ENCODE measurements around the gene GPR62.
"Not testable (repeated sequence)": the region's sequence is repeated elsewhere in the genome, so short reads cannot be mapped to it uniquely, and the experiment has no call there.

GPR62 gene, protein sequence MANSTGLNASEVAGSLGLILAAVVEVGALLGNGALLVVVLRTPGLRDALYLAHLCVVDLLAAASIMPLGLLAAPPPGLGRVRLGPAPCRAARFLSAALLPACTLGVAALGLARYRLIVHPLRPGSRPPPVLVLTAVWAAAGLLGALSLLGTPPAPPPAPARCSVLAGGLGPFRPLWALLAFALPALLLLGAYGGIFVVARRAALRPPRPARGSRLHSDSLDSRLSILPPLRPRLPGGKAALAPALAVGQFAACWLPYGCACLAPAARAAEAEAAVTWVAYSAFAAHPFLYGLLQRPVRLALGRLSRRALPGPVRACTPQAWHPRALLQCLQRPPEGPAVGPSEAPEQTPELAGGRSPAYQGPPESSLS

GRCh38 chr3:51955175-51955892 lies at the start of gene GPR62:
Gene GPR62, plus strand, starts transcription at chr3:51955381. Its CDS starts 272 bp downstream, at chr3:51955653.
- DNase-seq (ENCODE audit: low read depth in 2 of 2) = no peak

DNA sequence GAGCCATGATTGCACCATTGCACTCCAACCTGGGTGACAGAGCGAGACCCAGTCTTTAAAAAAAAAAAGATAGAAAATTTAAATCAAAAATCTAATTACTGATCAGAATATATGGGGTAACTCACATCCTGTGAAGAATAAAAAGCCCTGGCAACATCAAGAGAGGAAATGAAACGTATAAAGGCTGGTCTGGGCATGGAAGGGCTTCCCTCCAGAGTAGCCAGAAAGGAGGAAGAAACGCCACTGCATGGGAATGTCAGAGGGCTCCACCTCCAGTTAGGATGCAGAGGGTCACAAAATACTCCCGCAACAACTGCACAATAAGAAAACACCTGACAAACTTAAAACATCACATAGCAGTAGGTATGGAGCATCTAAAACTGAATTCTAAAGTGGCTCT lies 47.2 kb upstream of the GPR62 start:
- no peak for DNase-seq (ENCODE audit: low read depth in 2 of 2)

GRCh38 chr3:51916418-51916817 lies 38.8 kb upstream of the GPR62 start:
- no peak for DNase-seq (ENCODE audit: low read depth in 2 of 2)

GRCh38 chr3:51921081-51921578 lies 34.1 kb upstream of the GPR62 start:
- DNase-seq (ENCODE audit: low read depth in 2 of 2) = no peak

- no peak for DNase-seq (ENCODE audit: low read depth in 2 of 2)
Measured at GRCh38 chr3:51927061-51927977, 27.9 kb upstream of the GPR62 start.

DNA sequence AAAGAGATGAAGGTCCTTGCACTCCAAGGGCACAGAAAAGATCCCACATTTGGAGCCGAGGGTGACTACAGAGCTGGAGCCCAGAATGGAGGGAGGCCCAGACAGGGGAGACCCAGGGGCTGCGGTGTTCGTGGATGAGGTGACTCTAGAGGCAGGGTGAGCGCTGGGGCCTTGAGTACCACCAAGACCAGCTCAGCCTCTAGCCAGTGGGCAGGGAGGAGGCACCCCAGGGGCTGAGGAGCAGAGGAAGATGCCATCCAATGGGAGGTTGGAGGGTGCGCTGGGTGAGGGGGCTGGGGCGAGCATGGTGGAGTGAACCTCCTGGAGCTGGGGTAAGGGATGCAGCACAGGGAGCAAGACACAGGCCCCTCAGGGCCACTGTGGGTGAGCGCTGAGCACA lies 26.7 kb upstream of the GPR62 start:
- no peak for DNase-seq (ENCODE audit: low read depth in 2 of 2)

- not testable (repeated sequence) for DNase-seq (ENCODE audit: low read depth in 2 of 2)
Measured at GRCh38 chr3:51928981-51929380, 26.2 kb upstream of the GPR62 start.

GRCh38 chr3:51929420-51930003 lies 25.7 kb upstream of the GPR62 start:
- DNase-seq (ENCODE audit: low read depth in 2 of 2) = no peak

- DNase-seq (ENCODE audit: low read depth in 2 of 2) = no peak
Measured at GRCh38 chr3:51930439-51930838, 24.7 kb upstream of the GPR62 start.

GRCh38 chr3:51931756-51932155 lies 23.4 kb upstream of the GPR62 start:
- DNase-seq (ENCODE audit: low read depth in 2 of 2) = no peak

- DNase-seq (ENCODE audit: low read depth in 2 of 2) = no peak
Measured at GRCh38 chr3:51932471-51933370, 22.5 kb upstream of the GPR62 start.

DNA sequence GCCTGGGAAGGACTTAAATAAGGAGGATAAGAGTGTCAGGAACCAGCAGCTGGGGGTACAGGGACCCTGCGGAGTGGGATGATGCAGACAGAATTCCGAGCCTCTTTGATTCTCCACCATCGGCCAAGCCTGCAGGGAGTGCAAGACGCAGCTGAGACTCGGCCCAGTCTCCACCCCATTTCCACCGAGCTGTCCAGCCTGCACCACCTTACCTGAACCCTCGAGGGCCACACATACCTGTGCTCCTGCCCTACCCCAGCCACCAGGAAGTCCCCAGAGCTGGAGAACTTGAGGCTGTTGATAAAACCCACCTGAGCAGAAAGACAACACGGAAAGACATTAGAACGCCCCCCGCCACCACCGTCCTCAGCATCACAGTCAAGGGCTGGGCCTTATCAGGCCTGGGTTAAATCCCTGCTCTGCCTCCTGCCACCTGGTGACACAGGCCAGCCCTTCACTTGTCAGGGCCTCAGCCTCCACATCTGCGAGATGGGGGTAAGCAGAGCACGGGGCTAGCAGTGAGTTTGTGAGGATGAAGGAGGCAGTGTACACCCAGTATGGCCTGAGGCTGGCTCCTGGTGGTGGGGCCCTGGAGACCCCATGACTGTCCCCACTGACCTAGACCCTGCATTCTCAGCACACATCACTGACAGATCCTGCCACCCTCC lies 21.6 kb upstream of the GPR62 start:
- DNase-seq (ENCODE audit: low read depth in 2 of 2) = no peak

DNA sequence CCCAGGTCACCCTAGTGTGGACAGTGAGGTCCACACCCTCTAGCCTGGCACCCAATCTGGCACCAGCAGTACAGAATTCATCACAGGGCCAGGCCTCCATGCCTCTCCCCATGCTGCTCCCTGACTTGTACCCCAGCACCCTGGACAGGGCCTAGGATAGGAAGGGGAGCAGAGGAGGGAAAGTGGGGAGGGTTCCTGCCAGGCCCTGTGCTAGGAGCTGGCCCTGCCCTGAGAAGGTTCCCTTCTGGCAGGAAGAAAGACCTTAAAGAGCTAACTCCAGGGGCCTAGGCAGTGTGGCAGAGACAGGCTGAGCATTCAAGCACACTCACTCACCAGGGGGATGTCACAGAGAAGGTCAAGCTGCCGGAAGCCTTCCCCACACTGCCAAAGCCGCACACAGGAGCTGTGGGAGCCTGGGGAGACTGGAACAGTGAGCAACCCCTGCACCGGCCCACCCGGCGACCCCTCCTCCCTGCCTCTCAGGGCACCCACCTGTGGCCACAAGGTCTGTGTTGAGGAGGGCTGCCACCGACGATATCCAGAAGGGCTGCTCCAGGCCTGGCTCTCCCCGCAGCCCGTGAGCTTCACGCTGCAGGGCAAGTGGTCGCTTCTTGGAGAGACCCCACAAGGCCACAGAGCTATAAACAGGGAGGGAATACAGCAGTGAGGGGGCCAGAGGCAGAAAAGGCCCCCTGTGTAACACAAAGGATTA lies 20.9 kb upstream of the GPR62 start:
- DNase-seq (ENCODE audit: low read depth in 2 of 2) = no peak

DNA sequence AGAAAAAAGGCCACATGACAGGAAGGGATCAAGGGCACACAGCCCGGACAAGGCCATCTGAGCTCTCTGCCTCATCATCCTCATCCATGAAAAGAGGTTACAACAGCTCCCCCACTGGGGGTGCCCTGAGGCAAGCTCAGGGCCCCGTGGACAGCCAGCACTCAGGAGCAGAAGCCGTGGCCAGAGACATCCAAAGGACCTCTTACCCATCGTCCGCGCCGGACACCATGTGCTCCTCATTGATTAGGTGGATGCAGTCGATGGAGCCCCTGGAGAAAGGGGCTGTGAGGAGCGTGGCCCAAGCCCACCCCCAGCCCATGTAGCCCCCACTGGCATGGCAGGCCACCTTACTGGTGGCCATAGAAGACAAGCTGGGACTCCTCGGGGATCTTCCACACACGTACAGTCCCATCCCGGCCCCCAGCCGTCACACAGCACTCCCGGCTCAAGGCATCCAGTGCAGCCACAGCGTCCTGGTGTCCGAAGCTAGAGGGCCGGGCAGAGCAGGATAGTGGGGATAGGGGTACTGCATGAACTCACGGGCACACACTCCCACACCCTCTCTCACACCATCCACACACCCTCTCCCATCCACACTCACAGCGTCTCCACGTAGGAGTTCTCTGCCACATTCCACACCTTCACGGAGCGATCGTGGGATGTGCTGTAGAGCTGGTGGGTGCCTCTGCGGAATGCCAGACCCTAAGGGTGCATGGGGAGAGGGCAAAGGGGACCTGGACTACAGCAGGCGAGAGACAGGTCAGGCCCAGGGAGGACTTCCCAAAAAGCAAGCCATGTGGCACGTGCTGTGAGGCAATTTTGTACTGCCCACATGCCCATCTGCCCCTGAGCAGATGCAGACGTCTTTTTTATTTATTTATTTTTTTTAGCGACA lies 19.9 kb upstream of the GPR62 start:
- no peak for DNase-seq (ENCODE audit: low read depth in 2 of 2)

DNA sequence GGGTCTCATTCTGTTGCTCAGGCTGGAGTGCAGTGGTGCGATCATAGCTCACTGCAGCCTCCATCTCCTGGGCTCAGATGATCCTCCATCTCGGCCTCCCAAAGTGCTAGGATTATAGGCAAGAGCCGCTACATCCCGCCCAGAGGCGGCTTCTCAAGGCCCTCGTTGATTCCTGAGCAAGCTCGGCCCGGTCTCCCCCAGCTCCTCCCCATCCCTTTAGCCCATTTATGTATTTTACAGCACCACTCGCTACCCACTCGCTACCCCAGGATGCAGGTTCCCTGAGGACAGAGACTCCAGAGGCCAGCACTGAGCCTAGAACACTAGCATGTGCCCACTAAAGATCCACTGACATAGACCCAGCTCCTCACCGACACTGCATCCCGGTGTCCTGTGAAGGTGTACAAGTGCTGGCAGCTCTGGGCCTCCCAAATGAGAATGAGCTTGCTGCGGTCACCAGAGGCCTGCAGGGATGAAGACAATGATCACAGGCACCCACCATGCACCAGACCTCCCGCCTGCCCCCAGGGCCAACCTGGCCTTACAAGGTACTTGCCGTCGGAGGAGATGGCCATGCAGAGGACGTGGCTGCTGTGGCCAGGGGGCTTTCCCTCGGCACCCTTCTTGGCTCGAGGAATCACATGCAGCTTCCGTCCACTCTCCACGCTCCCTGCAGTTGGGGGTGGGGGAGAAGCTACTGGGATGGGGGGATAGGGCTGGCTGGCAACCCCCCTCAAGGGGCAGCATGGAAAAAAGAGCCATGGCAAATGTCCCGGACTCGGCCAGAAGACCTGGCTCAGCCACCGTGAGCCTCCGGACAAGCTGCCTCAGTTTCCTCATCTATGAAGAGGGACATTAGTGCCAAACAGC lies 19.1 kb upstream of the GPR62 start:
- DNase-seq (ENCODE audit: low read depth in 2 of 2) = no peak

GRCh38 chr3:51937014-51937413 lies 18.2 kb upstream of the GPR62 start:
- no peak for DNase-seq (ENCODE audit: low read depth in 2 of 2)

Measured in stimulated activated CD4-positive, alpha-beta T cell treated with anti-CD3 and anti-CD28 coated beads, Interleukin-1b, Interleukin-23, amount 100 ng/mL, for 1 hour (primary cell).